Activated T-helper 1 cell treated with anti-CD3 and anti-CD28 coated beads, Interleukin-12 subunit alpha, Interleukin-12 subunit beta, Interleukin-2, Interleukin-4 antibody, amounts not matched to agents 30 ng/mL and 10 ng/mL and 1 ng/mL, durations not matched to agents 14 hours and 24 hours and 36 hours (primary cell): ENCODE measurements around the gene PAIP1. TPM values are rescaled to one million over a fixed set of nuclear protein-coding genes. Genes with fewer than 3 reads are reported as not detected.
"Not testable (repeated sequence)": the region's sequence is repeated elsewhere in the genome, so short reads cannot be mapped to it uniquely, and the experiment has no call there.

ENCODE experiments used
- DNase-seq: peaks from one replicate; pipeline ENCODE4 v3.0.0; 2021; ENCODE audit warnings: low spot score
- H3K27ac Mint-ChIP-seq: one replicate; pipeline ENCODE4 v1.8.0; 2021; ENCODE audit warnings: mild to moderate bottlenecking, mixed read lengths
- H3K27me3 Mint-ChIP-seq: one replicate; pipeline ENCODE4 v1.8.0; 2022; ENCODE audit warnings: mild to moderate bottlenecking, moderate library complexity, mixed read lengths; ENCODE audit not compliant: insufficient read depth
- H3K36me3 Mint-ChIP-seq: one replicate; pipeline ENCODE4 v1.8.0; 2021; ENCODE audit warnings: low read depth, mixed read lengths
- H3K4me1 Mint-ChIP-seq: one replicate; pipeline ENCODE4 v1.8.0; 2021; ENCODE audit warnings: low read depth, mixed read lengths
- H3K4me3 Mint-ChIP-seq: one replicate; pipeline ENCODE4 v1.8.0; 2021; ENCODE audit warnings: mild to moderate bottlenecking, moderate library complexity, mixed read lengths
- H3K9me3 Mint-ChIP-seq: one replicate; pipeline ENCODE4 v1.8.0; 2021; ENCODE audit warnings: mixed read lengths
- intact Hi-C: fragments of 100-400 bp; cut with micrococcal nuclease; formaldehyde crosslinking; loops from one replicate; pipeline ENCODE4 v1.15.1; 2024
- total RNA-seq: library from RNA; stranded (reverse); gene quantifications from 2 replicates; pipeline ENCODE4 v1.2.3, GENCODE V29; 2022

PAIP1 gene, protein sequence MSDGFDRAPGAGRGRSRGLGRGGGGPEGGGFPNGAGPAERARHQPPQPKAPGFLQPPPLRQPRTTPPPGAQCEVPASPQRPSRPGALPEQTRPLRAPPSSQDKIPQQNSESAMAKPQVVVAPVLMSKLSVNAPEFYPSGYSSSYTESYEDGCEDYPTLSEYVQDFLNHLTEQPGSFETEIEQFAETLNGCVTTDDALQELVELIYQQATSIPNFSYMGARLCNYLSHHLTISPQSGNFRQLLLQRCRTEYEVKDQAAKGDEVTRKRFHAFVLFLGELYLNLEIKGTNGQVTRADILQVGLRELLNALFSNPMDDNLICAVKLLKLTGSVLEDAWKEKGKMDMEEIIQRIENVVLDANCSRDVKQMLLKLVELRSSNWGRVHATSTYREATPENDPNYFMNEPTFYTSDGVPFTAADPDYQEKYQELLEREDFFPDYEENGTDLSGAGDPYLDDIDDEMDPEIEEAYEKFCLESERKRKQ
- total RNA-seq, result 59.0 and 60.8 TPM in 2 replicates

- H3K36me3 Mint-ChIP-seq, result peaks cover 2% of the 10 kb centered on the region
- H3K4me1 Mint-ChIP-seq, result peaks cover 10% of the 10 kb centered on the region
- peak within 1 kb of the TSS; percentile 92 for H3K4me3 Mint-ChIP-seq
- intact Hi-C loops, result loop anchor here (1.0 to 5.0 kb wide), 12 partner anchors 42 to 1250 kb away; partner anchors contain the start of genes C5orf34, HMGCS1, MRPS30 and NNT
- no peaks in the 10 kb centered on the region for H3K9me3 Mint-ChIP-seq
- peak within 1 kb of the TSS; percentile 93 for H3K27ac Mint-ChIP-seq
- H3K27me3 Mint-ChIP-seq, result no peaks in the 10 kb centered on the region
- DNase-seq, result peak; percentile 83
Measured at GRCh38 chr5:43556857-43557542, at the start of gene PAIP1. PAIP1 (minus strand) TSS chr5:43557077; CDS start chr5:43556846, 231 bp downstream.

GRCh38 chr5:43606351-43606750, 49.5 kb upstream of the PAIP1 start:
- H3K27me3 Mint-ChIP-seq, result no peaks in the 10 kb centered on the region

GRCh38 chr5:43604699-43605098, 47.8 kb upstream of the PAIP1 start:
- Mint-ChIP-seq H3K36me3 (peaks cover 22% of the 10 kb centered on the region), H3K27me3 (no peaks in the 10 kb centered on the region), H3K9me3 (peaks cover 5% of the 10 kb centered on the region), H3K4me1 (peaks cover 37% of the 10 kb centered on the region), H3K27ac (no peak overlapping the region), H3K4me3 (peak overlapping the region; percentile 91)
- no peak for DNase-seq
- intact Hi-C loops, result loop anchor here (5.0 to 10.0 kb wide), 2 partner anchors 480 to 597 kb away; partner anchors contain the start of gene ZNF131

More at GRCh38 chr5:43606351-43606750, 49.5 kb upstream of the PAIP1 start:
- Mint-ChIP-seq H3K4me1 (peaks cover 40% of the 10 kb centered on the region), H3K9me3 (peaks cover 5% of the 10 kb centered on the region), H3K4me3 (no peak overlapping the region), H3K36me3 (peaks cover 29% of the 10 kb centered on the region), H3K27ac (no peak overlapping the region)
- no peak for DNase-seq
- intact Hi-C loops, result loop anchor here (10.0 kb wide), 1 partner anchor 482 kb away; the partner anchor contains the start of gene ZNF131

DNA sequence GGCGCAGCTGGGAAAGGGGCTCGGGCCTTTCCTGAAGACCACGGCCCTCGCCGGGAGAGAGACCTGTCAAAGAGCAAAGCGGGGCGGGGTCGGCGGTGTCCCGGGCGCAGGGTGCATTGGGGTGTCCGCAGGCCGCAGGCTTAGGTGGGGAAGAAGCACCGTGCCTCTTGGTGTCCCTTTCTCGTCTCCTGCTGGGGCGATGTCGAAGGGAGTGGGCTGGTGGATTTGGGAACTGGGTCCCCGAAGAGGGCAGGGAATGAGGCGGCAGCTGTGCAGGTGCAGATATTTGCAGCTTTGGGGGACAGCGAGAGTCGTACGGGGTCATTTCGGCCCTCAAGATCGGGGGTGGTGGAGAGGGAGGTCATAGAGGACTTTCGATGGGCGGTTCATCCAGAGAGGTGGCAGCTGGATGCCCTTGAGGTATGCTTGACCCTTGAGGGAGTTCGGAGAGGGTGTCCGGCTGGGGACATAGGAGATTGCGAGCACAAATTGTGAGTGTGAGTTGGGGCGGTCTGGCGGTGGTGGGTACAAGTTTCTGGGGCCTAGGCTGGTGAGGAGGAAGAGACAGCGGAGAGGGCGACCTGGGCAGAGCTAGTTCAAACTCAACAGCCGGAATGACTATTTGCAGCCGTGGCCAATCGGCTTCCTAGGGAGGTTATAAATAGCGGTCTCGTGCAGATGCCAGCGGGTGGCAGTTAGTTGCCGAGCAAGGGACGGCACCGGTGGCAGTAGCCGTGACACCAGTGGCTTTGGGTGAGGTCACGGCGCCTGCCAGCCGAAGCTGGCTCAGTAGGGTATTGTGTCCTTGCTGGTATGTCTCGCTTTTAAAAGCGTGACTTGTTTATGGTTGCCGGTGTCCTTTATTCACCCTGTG, 46.7 kb upstream of the PAIP1 start:
- Mint-ChIP-seq H3K4me1 (peaks cover 34% of the 10 kb centered on the region), H3K27me3 (no peaks in the 10 kb centered on the region), H3K9me3 (peaks cover 5% of the 10 kb centered on the region), H3K4me3 (peak overlapping the region; percentile 91), H3K27ac (peak overlapping the region; percentile 86), H3K36me3 (peaks cover 16% of the 10 kb centered on the region)
- intact Hi-C loops, result loop anchor here (1.0 to 10.0 kb wide), 8 partner anchors 47 to 1205 kb away; partner anchors contain the start of genes C5orf34, MRPS30, TMEM267 and ZNF131
- DNase-seq, result peak; percentile 40

GRCh38 chr5:43602461-43603343, 45.8 kb upstream of the PAIP1 start, which contains the start of gene NNT:
NNT (plus strand) TSS chr5:43603180; CDS start chr5:43609196, 6,016 bp downstream.
- DNase-seq, result peak; percentile 76
- Mint-ChIP-seq H3K27me3 (no peaks in the 10 kb centered on the region), H3K4me3 (peak within 1 kb of the TSS; percentile 91), H3K36me3 (peaks cover 20% of the 10 kb centered on the region), H3K4me1 (peaks cover 34% of the 10 kb centered on the region), H3K27ac (peak within 1 kb of the TSS; percentile 91), H3K9me3 (peaks cover 5% of the 10 kb centered on the region)
- intact Hi-C loops, result loop anchor here (1.0 to 10.0 kb wide), 8 partner anchors 46 to 1206 kb away; partner anchors contain the start of genes C5orf34, MRPS30, TMEM267 and ZNF131

DNA sequence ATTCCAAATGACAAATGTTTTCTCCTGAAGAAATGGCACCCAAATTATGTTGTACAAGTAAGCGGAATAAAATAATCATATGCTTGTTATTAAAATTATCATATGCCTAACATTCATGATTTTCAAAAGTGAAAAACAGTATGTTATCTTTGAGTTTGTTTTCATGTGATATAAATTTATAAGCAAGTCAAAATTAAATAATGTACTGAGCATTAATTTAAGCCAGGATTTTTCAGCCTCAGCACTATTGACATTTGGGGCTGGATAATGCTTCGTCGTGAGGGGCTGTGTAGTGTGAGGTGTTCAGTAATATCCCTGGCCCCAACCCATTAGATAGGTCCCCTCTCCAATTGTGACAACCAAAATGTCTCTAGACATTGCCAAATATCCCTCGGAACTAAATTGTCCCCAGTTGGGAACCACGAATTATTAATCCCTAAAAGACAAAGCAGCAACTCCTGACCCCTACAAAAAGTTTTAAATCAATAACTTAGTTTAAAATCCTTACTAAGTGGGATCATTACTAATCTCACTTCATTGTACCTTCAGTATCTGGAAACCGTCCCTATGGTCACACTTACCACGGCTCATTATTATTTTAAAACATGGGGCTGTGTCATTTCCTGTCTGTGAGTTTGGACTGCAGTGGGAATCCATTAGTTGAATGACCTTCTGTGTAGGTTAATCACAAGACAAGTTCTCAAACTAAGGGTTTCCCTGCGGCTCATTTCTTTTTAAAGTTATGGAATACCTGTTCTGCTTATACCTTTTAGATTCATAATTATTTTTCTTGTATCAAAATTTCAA, 44.8 kb upstream of the PAIP1 start:
- no peaks in the 10 kb centered on the region for H3K27me3 Mint-ChIP-seq
- no peak for DNase-seq
- intact Hi-C loops, result loop anchor here (2.0 to 10.0 kb wide), 5 partner anchors 287 to 1207 kb away; partner anchors contain the start of genes MRPS30 and ZNF131
- peaks cover 17% of the 10 kb centered on the region for H3K36me3 Mint-ChIP-seq
- peak overlapping the region; percentile 91 for H3K27ac Mint-ChIP-seq
- H3K4me3 Mint-ChIP-seq, result peak overlapping the region; percentile 91
- peaks cover 34% of the 10 kb centered on the region for H3K4me1 Mint-ChIP-seq
- H3K9me3 Mint-ChIP-seq, result peaks cover 5% of the 10 kb centered on the region

DNA sequence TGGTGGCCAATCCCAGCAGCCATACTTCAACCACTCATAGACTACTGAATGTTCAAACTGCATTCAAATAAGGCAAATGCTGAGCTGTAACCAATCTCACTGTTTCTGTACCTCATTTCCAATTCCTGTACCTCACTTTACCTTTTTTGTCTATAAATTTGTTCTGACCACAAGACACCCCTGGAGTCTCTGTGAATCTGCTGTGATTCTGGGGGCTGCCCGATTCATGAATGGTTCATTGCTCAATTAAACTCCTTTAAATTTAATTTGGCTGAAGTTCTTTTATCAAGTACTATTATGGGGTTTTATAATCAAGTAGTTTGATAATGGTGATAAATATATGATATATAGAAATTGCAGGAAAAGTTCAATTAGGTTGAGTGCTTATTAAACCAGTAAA, 42.0 kb upstream of the PAIP1 start:
- H3K27me3 Mint-ChIP-seq, H3K36me3 Mint-ChIP-seq, H3K9me3 Mint-ChIP-seq, intact Hi-C loops, H3K4me3 Mint-ChIP-seq, DNase-seq, H3K27ac Mint-ChIP-seq: not testable (repeated sequence)
- H3K4me1 Mint-ChIP-seq, result peaks cover 21% of the 10 kb centered on the region

DNA sequence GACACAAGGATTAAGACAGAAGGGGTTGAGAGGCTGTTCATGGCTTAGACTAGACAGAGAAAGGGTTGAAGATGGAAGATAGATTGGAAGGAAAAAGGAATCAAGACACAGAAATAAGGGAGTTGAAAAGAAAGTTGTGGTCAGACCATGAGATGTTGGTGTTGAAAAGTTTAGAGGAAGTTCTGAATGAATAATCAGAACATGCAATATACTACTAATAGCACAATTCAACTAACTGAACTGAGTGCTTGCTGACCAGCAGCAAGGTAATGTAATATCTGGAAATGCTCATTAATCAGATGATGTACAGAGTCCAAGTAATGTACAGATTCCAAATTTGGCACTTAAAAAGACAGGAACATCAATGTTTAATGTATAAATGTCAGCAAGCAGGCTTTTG, 35.5 kb upstream of the PAIP1 start:
- Mint-ChIP-seq H3K4me1 (peaks cover 5% of the 10 kb centered on the region), H3K36me3 (no peaks in the 10 kb centered on the region), H3K4me3 (no peak overlapping the region), H3K27me3 (no peaks in the 10 kb centered on the region), H3K9me3 (no peaks in the 10 kb centered on the region), H3K27ac (no peak overlapping the region)
- intact Hi-C loops, result no loop called here
- no peak for DNase-seq

GRCh38 chr5:43590700-43591099, 33.8 kb upstream of the PAIP1 start:
- no peak overlapping the region for H3K27ac Mint-ChIP-seq
- DNase-seq, result no peak
- H3K36me3 Mint-ChIP-seq, result no peaks in the 10 kb centered on the region
- no peaks in the 10 kb centered on the region for H3K9me3 Mint-ChIP-seq
- H3K4me3 Mint-ChIP-seq, result no peak overlapping the region
- intact Hi-C loops, result no loop called here
- H3K4me1 Mint-ChIP-seq, result peaks cover 5% of the 10 kb centered on the region
- H3K27me3 Mint-ChIP-seq, result no peaks in the 10 kb centered on the region

DNA sequence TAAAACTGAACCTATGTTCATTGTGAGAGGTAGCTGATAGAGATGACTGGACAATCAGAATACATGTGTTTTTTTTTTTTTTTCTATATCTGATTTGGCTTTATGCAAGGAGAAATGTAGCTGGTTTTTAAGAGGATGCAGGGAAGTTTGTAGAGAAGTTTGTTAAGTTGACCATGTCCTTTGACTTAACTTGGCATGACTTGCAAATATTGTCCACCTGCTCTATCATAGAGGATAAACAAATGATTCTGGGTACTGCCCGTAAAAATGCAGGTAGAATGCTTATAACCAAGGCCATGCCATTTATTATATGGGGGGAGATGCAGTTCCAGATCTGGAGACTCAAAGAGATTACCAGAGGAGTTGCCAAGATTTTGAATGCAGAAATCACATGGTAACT, 32.4 kb upstream of the PAIP1 start:
- Mint-ChIP-seq H3K4me3 (no peak overlapping the region), H3K4me1 (peaks cover 5% of the 10 kb centered on the region), H3K36me3 (no peaks in the 10 kb centered on the region), H3K27ac (no peak overlapping the region), H3K27me3 (no peaks in the 10 kb centered on the region), H3K9me3 (no peaks in the 10 kb centered on the region)
- intact Hi-C loops, result no loop called here
- DNase-seq, result no peak

- no peaks in the 10 kb centered on the region for H3K9me3 Mint-ChIP-seq
- intact Hi-C loops, result no loop called here
- H3K36me3 Mint-ChIP-seq, result no peaks in the 10 kb centered on the region
- DNase-seq, result no peak
- no peaks in the 10 kb centered on the region for H3K27me3 Mint-ChIP-seq
- H3K27ac Mint-ChIP-seq, result no peak overlapping the region
- no peak overlapping the region for H3K4me3 Mint-ChIP-seq
- peaks cover 5% of the 10 kb centered on the region for H3K4me1 Mint-ChIP-seq
Measured at GRCh38 chr5:43588842-43589241, 32.0 kb upstream of the PAIP1 start.
